GM12873 (cell line): ENCODE data around the gene CORO1C.

Experiments used
- TF ChIP-seq, protein P1 (sequence below): IDR thresholded peaks from 2 replicates; pipeline ENCODE4 v1.5.1; 2012; ENCODE audit warnings: low read depth, mild to moderate bottlenecking, moderate library complexity, low read length, control low read depth; ENCODE audit not compliant: insufficient read depth; ENCODE audit errors: missing control alignments

CORO1C gene

GRCh38 chr12:108627134-108627920 is 104.0 kb downstream of the CORO1C start:
- TF ChIP-seq, protein P1, sequence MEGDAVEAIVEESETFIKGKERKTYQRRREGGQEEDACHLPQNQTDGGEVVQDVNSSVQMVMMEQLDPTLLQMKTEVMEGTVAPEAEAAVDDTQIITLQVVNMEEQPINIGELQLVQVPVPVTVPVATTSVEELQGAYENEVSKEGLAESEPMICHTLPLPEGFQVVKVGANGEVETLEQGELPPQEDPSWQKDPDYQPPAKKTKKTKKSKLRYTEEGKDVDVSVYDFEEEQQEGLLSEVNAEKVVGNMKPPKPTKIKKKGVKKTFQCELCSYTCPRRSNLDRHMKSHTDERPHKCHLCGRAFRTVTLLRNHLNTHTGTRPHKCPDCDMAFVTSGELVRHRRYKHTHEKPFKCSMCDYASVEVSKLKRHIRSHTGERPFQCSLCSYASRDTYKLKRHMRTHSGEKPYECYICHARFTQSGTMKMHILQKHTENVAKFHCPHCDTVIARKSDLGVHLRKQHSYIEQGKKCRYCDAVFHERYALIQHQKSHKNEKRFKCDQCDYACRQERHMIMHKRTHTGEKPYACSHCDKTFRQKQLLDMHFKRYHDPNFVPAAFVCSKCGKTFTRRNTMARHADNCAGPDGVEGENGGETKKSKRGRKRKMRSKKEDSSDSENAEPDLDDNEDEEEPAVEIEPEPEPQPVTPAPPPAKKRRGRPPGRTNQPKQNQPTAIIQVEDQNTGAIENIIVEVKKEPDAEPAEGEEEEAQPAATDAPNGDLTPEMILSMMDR = no peak

DNA sequence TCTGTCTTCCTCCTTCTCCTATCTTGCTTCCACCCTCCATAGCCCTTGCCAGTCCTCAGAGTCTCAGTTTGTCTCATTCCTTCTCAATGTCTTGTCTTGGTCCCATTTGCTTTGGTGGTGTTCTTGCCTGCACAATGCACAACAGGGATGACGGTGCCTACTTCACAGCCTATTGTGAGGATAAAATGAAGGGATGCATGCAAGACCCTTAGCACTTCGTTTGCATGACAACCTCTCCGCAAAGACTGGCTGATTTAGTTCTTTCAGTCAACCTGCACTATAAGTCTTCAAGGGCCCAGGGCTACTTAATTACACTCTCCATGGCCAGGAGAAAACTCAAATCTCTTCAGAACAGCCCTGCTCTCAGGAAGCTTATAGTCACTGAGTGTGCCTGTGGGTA is 106.1 kb downstream of the CORO1C start:
- TF ChIP-seq, protein P1 = no peak

- TF ChIP-seq, protein P1 = no peak
Observed at GRCh38 chr12:108623577-108623976, 107.7 kb downstream of the CORO1C start.

DNA sequence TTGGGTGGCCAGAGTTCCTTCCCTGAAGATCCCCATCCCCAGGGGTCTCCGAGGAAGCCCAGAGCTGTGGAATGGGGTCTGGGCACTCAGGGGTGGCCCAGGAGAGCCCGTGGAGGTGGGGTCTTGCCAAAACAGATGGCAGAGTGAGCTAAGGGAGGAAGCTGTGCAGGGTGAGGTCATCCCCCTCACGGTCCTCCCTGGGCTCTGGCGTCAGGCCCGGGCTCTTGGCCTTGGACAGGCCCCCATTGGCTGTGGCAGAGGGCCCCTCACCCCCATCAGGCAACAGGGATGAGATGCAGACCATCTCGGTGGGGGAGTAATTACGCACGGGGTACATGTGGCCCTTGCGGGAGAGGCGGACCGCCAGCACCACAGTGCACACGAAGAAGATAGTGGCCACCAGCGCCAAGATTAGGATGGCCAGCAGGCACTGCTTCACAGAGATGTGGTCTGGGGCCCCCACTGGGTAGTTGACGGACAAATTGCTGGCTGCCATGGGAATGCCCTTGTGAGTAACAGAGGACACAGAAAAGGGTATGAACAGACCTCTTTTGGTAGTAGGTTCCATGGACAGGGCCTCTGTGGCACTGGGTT is 108.3 kb downstream of the CORO1C start:
- TF ChIP-seq, protein P1 = no peak

- TF ChIP-seq, protein P1 = no peak
Observed at GRCh38 chr12:108622421-108622820, 108.9 kb downstream of the CORO1C start.

DNA sequence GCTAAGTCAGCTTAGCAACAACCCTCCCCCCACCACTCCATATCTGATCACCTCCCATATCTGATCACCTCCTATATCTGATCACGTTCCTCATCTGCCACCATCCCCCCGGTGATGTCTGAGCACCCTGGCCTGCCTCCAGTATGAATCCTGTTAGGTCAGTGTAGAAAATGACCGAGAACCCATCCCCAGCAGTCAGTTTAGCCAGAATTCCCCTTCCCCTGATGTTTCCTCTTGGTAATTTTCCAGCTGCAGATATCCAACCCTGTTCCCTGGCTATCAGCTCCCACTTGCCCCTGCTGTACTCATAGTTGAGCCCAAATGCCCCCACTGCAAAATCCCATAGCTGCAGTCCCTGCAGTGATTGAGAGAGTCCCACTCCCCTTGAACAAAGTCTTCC is 110.2 kb downstream of the CORO1C start:
- TF ChIP-seq, protein P1 = no peak

GRCh38 chr12:108620236-108620879 is 111.0 kb downstream of the CORO1C start:
- TF ChIP-seq, protein P1 = no peak
